Heart right ventricle (tissue), 16 donors: ENCODE data around the gene DPP10. TPM values are rescaled to one million over a fixed set of nuclear protein-coding genes. Genes with fewer than 3 reads are reported as not detected.

Experiments
- ATAC-seq, 8 donors: fragments of 200-7000 bp; cut with Tn5 transposase; one replicate each; pipeline ENCODE4 v1.9.1; 2020; ENCODE audit warnings: mild to moderate bottlenecking in 8 of 8, moderate library complexity in 8 of 8, moderate number of reproducible peaks in 1 of 8
- DNase-seq, 2 donors: peaks; one replicate each; pipeline ENCODE4 v3.0.0-alpha.2; 2020
- H3K27ac ChIP-seq, 10 donors: fragments of 200-600 bp; sonication (generic) in 2 of 10; one replicate each; pipeline versions ENCODE4 v1.5.0 to v1.8.0; 2020 to 2022; ENCODE audit warnings: mild to moderate bottlenecking in 3 of 10
- H3K27me3 ChIP-seq, 7 donors: fragments of 200-600 bp; one replicate each; pipeline ENCODE4 v1.8.0; 2021 to 2022; ENCODE audit warnings: mild to moderate bottlenecking in 2 of 7
- H3K36me3 ChIP-seq, 9 donors: fragments of 200-600 bp; sonication (generic) in 1 of 9; one replicate each; pipeline versions ENCODE4 v1.5.0 to v1.8.0; 2020 to 2022; ENCODE audit warnings: mild to moderate bottlenecking in 2 of 9
- H3K4me1 ChIP-seq, 9 donors: fragments of 200-600 bp; sonication (generic) in 1 of 9; one replicate each; pipeline versions ENCODE4 v1.5.0 to v1.8.0; 2020 to 2022; ENCODE audit warnings: mild to moderate bottlenecking in 4 of 9
- H3K4me3 ChIP-seq, 10 donors: fragments of 200-600 bp; sonication (generic) in 2 of 10; one replicate each; pipeline versions ENCODE4 v1.5.0 to v1.8.0; 2020 to 2022; ENCODE audit warnings: mild to moderate bottlenecking in 7 of 10, moderate library complexity in 2 of 10
- H3K9me3 ChIP-seq, 11 donors: fragments of 200-600 bp in 10 of 11; sonication (generic) in 2 of 11; one replicate each; pipeline versions ENCODE4 v1.5.0 to v1.8.0; 2013 to 2022; ENCODE audit warnings: mild to moderate bottlenecking in 2 of 11, control low read depth in 1 of 11, moderate library complexity in 1 of 11
- WGBS, 2 donors: extraction: QIAGEN DNeasy Blood & Tissue Kit; methylation state at CpG; one replicate each; pipeline ENCODE4 v1.1.7; 2013; ENCODE audit warnings: inconsistent platforms in 1 of 2; 5-methylcytosine and 5-hydroxymethylcytosine counted together
- intact Hi-C, 10 donors: fragments of 100-400 bp; cut with DNase I; formaldehyde crosslinking; loops; one replicate each; pipeline versions ENCODE4 v1.11.1 to v1.14.2; 2022
- polyA plus RNA-seq, 2 donors: library from polyadenylated mRNA; stranded (reverse); fragments of 200-250 nt; gene quantifications; one replicate each; pipeline ENCODE4 v1.2.3, GENCODE V29; 2013
- total RNA-seq, 10 donors: library from RNA; stranded (reverse); fragmentation: NEBNext Ultra II Directional in 3 of 10; extraction: Animal tissue kit (Norgen Biotek cat#: 25700) in 3 of 10; gene quantifications; one replicate each; pipeline versions ENCODE4 v1.2.1 to v1.2.4, GENCODE V29; 2021 to 2023
- TF ChIP-seq, protein P1 (sequence below), 9 donors: fragments of 200-600 bp; sonication (generic) in 2 of 9; IDR thresholded peaks; one replicate each; pipeline versions ENCODE4 v1.5.0 to v1.8.0; 2021 to 2022; ENCODE audit warnings: antibody characterized with exemption in 9 of 9, mild to moderate bottlenecking in 5 of 9, moderate library complexity in 1 of 9
- donor health status: Arrhythmogenic right ventricular cardiomyopathy.
- donor health status: ischemic (EF 13 %, LVEDD 7.1; RV severe dilation, severe dysfunction).
- donor health status: healthy with polysubstance abuse.
- donor health status: DM: no; HTN: yes; CAD: no.
- donor health status: DM: no; HTN: no; CAD: no.
- donor health status: ischemic (EF 25% LVEDD 6.9; RV normal size, moderate dysfunction).
- donor health status: ischemic (EF 25% LVEDD 5.7; RV mildly dilated, moderate dysfunction).
- donor health status: healthy.
- donor health status: DM: yes; HTN: yes; CAD: no.
- donor health status: Ischemic cardiomyopathy.
- donor health status: ischemic (EF 35%, LVEDD 5.7; RV mildly dilated, moderate dysfunction).
- donor health status: nonischemic (EF 11% LVEDD 7.7; RV severe dilation, severe dysfunction).
- donor health status: DM: yes; HTN: yes; CAD: no.
- donor health status: PGD.
- donor health status: ischemic (EF 29% LVEDD 5.4; RV normal size, mild dysfunction).
- donor health status: nonischemic (EF 23%, LVEDD 6.1; RV moderate dilation, normal function).

Gene DPP10
- total and polyA plus RNA-seq, 12 donors: 0.15 to 0.49 (median 0.38) TPM; not detected in 9

DNA sequence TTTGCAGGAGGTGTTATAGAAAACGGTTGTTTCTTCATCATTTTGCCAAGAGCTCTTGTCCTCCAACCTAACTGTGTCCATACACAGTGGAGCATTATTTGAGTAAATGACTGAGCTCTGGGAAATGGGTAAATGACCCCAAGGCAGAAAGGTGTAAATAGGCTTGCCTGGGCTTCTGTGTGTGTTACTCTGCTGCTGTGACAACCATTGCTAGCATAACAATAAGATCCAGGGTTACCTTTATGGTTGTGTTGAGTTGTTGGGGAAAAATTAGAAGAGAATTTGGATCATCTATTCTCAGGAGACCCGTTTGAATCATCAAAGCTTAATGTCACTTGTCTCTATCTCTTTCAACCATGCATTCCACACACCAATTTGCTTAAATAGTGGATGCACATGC lies 672.7 kb downstream of the DPP10 start:
- no peak overlapping the region for H3K4me3 ChIP-seq
- H3K9me3 ChIP-seq: peaks cover 0 to 4% (median 0%) of the 10 kb centered on the region in 11 donors
- ATAC-seq (no peak), DNase-seq (no peak)
- H3K27ac ChIP-seq: no peak overlapping the region
- no peaks in the 10 kb centered on the region for H3K36me3 ChIP-seq
- TF ChIP-seq, protein P1, sequence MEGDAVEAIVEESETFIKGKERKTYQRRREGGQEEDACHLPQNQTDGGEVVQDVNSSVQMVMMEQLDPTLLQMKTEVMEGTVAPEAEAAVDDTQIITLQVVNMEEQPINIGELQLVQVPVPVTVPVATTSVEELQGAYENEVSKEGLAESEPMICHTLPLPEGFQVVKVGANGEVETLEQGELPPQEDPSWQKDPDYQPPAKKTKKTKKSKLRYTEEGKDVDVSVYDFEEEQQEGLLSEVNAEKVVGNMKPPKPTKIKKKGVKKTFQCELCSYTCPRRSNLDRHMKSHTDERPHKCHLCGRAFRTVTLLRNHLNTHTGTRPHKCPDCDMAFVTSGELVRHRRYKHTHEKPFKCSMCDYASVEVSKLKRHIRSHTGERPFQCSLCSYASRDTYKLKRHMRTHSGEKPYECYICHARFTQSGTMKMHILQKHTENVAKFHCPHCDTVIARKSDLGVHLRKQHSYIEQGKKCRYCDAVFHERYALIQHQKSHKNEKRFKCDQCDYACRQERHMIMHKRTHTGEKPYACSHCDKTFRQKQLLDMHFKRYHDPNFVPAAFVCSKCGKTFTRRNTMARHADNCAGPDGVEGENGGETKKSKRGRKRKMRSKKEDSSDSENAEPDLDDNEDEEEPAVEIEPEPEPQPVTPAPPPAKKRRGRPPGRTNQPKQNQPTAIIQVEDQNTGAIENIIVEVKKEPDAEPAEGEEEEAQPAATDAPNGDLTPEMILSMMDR (IDR thresholded peaks at IDR 0.05): no peak
- intact Hi-C loops: no loop called here
- no peaks in the 10 kb centered on the region for H3K27me3 ChIP-seq
- no peaks in the 10 kb centered on the region for H3K4me1 ChIP-seq
- WGBS, 2 donors: 59 to 60% methylated on average over 2 of the region's 2 CpGs

DNA sequence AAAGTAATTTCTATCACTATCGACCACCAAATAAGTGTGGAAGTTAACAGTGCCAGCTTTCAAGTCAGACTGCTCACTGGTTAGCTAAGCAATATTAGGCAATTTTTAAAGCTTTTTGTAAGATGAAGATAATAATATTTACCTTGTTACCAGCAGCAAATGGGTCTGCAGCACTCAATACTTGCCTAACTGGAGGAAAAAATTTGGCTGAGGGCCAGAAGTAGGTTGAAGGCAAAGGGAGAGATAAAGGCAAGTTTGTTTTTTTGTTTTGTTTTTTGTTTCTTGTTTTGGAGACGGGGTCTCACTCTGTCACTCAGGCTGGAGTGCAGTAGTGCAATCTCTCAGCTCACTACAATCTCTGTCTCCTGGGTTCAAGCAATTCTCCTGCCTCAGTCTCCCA lies 675.9 kb downstream of the DPP10 start:
- ATAC-seq (no peak), DNase-seq (no peak)
- WGBS, 2 donors: 73 to 84% methylated on average over 2 of the region's 2 CpGs
- peaks cover 0 to 4% (median 0%) of the 10 kb centered on the region in 11 donors for H3K9me3 ChIP-seq
- TF ChIP-seq, protein P1 (IDR thresholded peaks at IDR 0.05): no peak
- intact Hi-C loops: no loop called here
- no peak overlapping the region for H3K4me3 ChIP-seq
- no peaks in the 10 kb centered on the region for H3K36me3 ChIP-seq
- H3K27me3 ChIP-seq: peaks cover 0 to 4% (median 0%) of the 10 kb centered on the region in 7 donors
- H3K4me1 ChIP-seq: no peaks in the 10 kb centered on the region
- no peak overlapping the region for H3K27ac ChIP-seq

DNA sequence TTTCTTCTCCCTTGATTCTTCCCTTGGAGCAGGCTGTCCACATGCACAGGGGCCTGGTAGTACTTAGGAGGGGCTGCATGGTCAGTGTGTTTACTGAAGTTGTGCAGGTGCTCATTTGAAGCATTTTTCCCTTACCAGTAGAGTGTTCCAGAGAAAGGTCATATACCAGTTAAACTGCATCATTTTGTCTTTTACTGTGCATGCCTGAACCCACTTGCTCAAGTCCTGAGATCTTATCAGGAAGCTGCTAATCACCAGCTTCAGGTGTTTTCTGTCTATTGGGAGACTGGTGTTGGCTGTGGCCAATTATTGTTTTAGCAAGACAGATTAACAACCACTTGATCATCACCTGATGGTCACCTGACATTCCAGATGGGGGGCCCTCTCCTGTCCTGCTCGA lies 676.6 kb downstream of the DPP10 start:
- no peak for ATAC-seq
- intact Hi-C loops: no loop called here
- 32 to 34% methylated on average over 1 of the region's 1 CpG for WGBS, 2 donors

DNA sequence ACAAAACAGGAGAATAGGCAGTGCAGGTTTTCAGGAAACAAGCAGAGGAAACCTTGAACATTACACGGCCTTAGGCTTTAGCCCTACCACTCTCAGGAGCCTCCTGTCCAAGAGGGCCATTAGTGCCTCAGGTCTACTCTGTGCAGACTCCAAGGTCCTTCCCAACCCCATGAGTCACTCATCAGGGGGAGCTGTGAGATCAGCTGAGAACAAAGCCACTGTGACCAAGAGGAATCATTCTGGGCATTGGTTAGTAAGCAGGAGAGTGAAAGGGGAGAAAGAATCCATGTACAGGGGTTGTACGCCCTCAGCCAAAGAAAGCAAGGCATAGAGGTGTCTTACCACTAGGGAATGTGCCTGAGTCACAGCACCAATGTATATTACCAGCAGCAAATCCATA lies 680.3 kb downstream of the DPP10 start:
- TF ChIP-seq, protein P1 (IDR thresholded peaks at IDR 0.05): no peak
- intact Hi-C loops: no loop called here

More for the DNA sequence above, 676.6 kb downstream of the DPP10 start:
- Histone ChIP-seq H3K27ac (no peak overlapping the region), H3K27me3 (peaks cover 0 to 4% (median 0%) of the 10 kb centered on the region in 7 donors), H3K4me1 (no peaks in the 10 kb centered on the region), H3K36me3 (no peaks in the 10 kb centered on the region), H3K9me3 (peaks cover 0 to 4% (median 0%) of the 10 kb centered on the region in 11 donors), H3K4me3 (no peak overlapping the region)
- TF ChIP-seq, protein P1 (IDR thresholded peaks at IDR 0.05): no peak
- no peak for DNase-seq

More for the DNA sequence above, 680.3 kb downstream of the DPP10 start:
- Histone ChIP-seq H3K4me3 (no peak overlapping the region), H3K27ac (no peak overlapping the region), H3K9me3 (no peaks in the 10 kb centered on the region), H3K4me1 (no peaks in the 10 kb centered on the region), H3K27me3 (peaks cover 0 to 4% (median 0%) of the 10 kb centered on the region in 7 donors), H3K36me3 (no peaks in the 10 kb centered on the region)
- 71 to 73% methylated on average over 2 of the region's 2 CpGs for WGBS, 2 donors
- no peak for DNase-seq
- ATAC-seq: no peak
